ENCODE measurements around the gene MACROD2.

DNA sequence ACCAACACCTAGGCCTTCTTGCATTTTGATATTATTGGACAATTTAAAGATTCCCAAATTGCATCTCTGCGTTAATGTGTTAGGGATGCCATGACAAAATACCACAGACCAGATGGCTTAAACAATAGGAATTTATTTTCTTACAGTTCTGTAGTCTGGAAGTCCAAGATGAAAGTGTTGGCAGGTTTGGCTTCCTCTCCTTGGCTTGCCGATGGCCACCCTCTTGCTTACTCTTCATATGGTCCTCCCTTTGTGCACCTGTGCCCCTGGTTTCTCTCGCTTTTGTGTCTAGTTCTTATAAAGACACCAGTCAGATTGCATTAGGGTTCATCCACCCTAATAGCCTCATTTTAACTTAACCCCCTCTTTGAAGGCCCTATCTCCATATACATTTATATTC is 1184.5 kb downstream of the MACROD2 start:
- TF ChIP-seq, protein P1, sequence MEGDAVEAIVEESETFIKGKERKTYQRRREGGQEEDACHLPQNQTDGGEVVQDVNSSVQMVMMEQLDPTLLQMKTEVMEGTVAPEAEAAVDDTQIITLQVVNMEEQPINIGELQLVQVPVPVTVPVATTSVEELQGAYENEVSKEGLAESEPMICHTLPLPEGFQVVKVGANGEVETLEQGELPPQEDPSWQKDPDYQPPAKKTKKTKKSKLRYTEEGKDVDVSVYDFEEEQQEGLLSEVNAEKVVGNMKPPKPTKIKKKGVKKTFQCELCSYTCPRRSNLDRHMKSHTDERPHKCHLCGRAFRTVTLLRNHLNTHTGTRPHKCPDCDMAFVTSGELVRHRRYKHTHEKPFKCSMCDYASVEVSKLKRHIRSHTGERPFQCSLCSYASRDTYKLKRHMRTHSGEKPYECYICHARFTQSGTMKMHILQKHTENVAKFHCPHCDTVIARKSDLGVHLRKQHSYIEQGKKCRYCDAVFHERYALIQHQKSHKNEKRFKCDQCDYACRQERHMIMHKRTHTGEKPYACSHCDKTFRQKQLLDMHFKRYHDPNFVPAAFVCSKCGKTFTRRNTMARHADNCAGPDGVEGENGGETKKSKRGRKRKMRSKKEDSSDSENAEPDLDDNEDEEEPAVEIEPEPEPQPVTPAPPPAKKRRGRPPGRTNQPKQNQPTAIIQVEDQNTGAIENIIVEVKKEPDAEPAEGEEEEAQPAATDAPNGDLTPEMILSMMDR (IDR thresholded peaks at IDR 0.05), result no peak
- TF ChIP-seq POLR2A (IDR thresholded peaks at IDR 0.05), result no peak
